Gastroesophageal sphincter (tissue), 3 donors: ENCODE measurements around the gene TMEM61.

Source experiments
- EP300 ChIP-seq: sonication (generic); formaldehyde crosslinking; IDR thresholded peaks from one replicate; pipeline ENCODE4 v1.6.1; 2017; ENCODE audit warnings: antibody characterized with exemption, mild to moderate bottlenecking
- POLR2A ChIP-seq, 2 donors: fragments of 450-650 bp; IDR thresholded peaks; one replicate each; pipeline ENCODE4 v1.6.1; 2017; ENCODE audit warnings: antibody characterized with exemption in 2 of 2, mild to moderate bottlenecking in 2 of 2, moderate library complexity in 1 of 2
- POLR2AphosphoS5 ChIP-seq: sonication (generic); formaldehyde crosslinking; IDR thresholded peaks from one replicate; pipeline ENCODE4 v1.6.1; 2017; ENCODE audit warnings: antibody characterized with exemption
- TF ChIP-seq, protein P1 (sequence below), 4 experiments: fragments of 200-600 bp in 2 of 4; fragments of 450-650 bp in 2 of 4; sonication (generic) in 1 of 4; IDR thresholded peaks; one replicate each; pipeline ENCODE4 v1.5.1; 2017 to 2019; ENCODE audit warnings: antibody characterized with exemption in 4 of 4, mild to moderate bottlenecking in 2 of 4, moderate library complexity in 2 of 4

DNA sequence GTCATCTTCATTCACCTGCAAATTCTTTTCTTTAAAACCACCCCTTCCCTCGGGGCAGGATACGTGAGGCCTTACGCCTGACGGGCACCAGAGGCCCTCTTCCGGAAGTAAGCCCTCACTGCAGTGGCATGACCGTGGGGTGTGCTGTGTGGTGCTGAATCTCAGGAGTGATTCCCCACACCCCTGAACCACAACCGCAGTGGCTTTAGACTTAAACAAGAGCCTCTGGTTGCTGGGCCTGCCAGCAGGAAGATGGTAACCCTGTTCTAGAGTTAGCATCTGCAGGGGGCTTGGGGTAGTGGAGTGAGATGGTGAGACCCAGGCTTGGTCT is 30.4 kb downstream of the TMEM61 start:
- TF ChIP-seq, protein P1, sequence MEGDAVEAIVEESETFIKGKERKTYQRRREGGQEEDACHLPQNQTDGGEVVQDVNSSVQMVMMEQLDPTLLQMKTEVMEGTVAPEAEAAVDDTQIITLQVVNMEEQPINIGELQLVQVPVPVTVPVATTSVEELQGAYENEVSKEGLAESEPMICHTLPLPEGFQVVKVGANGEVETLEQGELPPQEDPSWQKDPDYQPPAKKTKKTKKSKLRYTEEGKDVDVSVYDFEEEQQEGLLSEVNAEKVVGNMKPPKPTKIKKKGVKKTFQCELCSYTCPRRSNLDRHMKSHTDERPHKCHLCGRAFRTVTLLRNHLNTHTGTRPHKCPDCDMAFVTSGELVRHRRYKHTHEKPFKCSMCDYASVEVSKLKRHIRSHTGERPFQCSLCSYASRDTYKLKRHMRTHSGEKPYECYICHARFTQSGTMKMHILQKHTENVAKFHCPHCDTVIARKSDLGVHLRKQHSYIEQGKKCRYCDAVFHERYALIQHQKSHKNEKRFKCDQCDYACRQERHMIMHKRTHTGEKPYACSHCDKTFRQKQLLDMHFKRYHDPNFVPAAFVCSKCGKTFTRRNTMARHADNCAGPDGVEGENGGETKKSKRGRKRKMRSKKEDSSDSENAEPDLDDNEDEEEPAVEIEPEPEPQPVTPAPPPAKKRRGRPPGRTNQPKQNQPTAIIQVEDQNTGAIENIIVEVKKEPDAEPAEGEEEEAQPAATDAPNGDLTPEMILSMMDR (IDR thresholded peaks at IDR 0.05): no peak
- TF ChIP-seq POLR2AphosphoS5 (no peak), POLR2A (IDR thresholded peaks at IDR 0.05) (no peak), EP300 (no peak)
